GM12865 (cell line): ENCODE results near the gene SLC2A5.
A peak's percentile ranks its signal among the peaks of the same experiment; 100 is the strongest.

Experiments used
- DNase-seq: peaks from one replicate; pipeline ENCODE4 v3.0.0; 2010; ENCODE audit warnings: low read depth
- H3K4me3 ChIP-seq: 2 replicates; pipeline ENCODE4 v1.5.1; 2011; ENCODE audit warnings: mild to moderate bottlenecking, low read depth, low read length, control low read depth
- TF ChIP-seq, protein P1 (sequence below): IDR thresholded peaks from 2 replicates; pipeline ENCODE4 v1.5.1; 2011; ENCODE audit warnings: low read length, control low read depth, low read depth, inconsistent platforms; ENCODE audit not compliant: insufficient read depth; ENCODE audit errors: missing control alignments

SLC2A5 gene, protein sequence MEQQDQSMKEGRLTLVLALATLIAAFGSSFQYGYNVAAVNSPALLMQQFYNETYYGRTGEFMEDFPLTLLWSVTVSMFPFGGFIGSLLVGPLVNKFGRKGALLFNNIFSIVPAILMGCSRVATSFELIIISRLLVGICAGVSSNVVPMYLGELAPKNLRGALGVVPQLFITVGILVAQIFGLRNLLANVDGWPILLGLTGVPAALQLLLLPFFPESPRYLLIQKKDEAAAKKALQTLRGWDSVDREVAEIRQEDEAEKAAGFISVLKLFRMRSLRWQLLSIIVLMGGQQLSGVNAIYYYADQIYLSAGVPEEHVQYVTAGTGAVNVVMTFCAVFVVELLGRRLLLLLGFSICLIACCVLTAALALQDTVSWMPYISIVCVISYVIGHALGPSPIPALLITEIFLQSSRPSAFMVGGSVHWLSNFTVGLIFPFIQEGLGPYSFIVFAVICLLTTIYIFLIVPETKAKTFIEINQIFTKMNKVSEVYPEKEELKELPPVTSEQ

DNA sequence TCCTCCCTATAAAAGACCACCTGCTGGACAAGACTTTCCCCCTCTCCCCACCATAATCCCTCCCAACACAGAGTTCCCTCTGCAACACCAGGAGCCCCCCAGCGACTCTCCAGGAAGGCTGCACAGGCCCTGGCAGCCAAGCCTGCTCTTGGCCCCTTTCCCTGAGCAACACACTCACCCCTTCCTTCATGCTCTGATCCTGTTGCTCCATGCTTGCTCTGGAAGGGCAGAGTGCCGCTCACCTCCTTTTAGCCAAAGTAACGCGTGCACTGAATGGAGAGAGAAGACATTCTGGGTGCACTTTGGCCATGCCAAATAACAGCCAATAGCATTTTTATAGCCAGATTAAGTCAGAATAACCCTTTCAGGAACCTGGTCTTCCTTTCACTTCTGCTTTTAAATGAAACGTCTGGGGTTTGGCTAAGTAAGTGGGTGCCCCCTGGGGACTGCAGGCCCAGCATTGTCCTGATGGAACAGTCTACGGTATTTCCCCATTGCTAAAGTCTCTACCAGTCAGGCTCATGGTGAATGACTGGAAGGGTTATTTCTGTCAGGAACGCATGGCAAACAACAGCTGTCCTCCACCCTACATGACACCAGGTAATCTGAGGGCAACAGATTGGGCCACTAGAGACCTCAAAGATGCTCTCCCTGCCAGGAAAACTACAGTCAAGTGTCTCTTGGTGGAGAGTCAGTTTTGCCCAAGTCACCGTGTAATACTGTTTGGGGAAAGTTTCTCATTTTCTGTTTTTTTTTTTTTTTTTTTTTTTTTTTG lies at the start of gene SLC2A5:
TSS of gene SLC2A5 (minus strand) at position 310 of the 775 bp plus-strand sequence. CDS start at position 211, 99 bp downstream.
- DNase-seq, result peak; percentile 96
- TF ChIP-seq, protein P1, sequence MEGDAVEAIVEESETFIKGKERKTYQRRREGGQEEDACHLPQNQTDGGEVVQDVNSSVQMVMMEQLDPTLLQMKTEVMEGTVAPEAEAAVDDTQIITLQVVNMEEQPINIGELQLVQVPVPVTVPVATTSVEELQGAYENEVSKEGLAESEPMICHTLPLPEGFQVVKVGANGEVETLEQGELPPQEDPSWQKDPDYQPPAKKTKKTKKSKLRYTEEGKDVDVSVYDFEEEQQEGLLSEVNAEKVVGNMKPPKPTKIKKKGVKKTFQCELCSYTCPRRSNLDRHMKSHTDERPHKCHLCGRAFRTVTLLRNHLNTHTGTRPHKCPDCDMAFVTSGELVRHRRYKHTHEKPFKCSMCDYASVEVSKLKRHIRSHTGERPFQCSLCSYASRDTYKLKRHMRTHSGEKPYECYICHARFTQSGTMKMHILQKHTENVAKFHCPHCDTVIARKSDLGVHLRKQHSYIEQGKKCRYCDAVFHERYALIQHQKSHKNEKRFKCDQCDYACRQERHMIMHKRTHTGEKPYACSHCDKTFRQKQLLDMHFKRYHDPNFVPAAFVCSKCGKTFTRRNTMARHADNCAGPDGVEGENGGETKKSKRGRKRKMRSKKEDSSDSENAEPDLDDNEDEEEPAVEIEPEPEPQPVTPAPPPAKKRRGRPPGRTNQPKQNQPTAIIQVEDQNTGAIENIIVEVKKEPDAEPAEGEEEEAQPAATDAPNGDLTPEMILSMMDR, result no peak
- peak within 1 kb of the TSS; percentile 75 for H3K4me3 ChIP-seq

DNA sequence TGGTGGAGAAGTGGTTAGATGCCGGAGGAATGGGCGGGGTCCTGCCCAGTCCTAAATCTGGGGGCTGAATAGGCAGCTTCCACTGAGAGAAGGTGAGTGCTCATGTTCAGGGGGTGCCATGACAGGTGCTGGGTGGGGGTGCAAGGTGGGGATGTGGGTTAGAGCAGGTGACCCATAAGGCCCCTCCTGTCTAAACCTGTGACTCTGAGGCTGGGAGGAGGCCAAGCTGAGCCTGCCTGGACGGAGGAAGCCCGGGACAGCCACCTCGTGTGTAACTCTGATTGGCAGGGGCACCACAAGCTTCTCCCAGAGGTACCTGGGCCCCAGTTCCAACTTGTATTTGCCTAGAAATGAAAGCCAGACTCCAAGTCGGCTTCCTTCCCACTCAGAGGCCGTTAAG lies 48.8 kb upstream of the SLC2A5 start:
- TF ChIP-seq, protein P1, result no peak
- H3K4me3 ChIP-seq, result no peak overlapping the region
- no peak for DNase-seq

DNA sequence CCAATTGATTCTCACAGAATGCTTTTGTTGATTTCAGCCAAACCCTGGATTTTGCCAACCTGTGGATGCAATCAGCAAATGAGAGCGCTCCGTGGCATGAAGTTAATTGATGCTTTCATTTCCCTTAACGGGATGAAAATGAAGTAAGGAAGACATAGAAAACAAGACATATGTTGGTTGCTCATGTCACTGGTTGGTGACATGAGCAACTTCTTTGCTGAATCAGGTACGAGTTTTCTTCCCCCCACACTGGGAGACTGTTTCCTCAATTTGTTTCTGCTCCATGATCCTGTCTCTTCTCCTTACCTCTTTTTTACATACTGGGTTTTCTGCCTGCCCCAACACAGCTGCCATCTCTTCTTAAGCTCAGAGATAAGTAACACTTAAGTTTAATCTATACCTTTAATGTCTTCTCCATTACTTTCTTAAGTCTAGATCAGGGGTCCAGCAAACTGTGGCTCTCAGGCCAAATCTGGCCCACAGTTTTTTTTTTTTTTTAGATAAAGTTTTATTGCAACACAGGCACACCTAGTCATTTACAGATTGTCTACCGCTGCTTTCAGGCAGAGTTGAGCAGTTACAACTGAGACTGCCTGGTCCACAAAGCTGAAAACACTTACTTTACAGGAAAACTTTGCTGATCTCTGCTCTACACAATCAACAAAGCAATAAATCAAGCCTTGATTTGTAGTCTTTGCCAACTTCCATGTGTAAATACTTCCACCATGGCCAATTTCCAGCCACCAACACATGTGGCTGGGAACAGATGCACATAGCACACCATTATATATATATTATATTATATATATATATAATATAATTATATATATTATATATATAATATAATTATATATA lies 46.1 kb upstream of the SLC2A5 start:
- H3K4me3 ChIP-seq, result no peak overlapping the region
- peak; percentile 49 for DNase-seq
- TF ChIP-seq, protein P1, result no peak

DNA sequence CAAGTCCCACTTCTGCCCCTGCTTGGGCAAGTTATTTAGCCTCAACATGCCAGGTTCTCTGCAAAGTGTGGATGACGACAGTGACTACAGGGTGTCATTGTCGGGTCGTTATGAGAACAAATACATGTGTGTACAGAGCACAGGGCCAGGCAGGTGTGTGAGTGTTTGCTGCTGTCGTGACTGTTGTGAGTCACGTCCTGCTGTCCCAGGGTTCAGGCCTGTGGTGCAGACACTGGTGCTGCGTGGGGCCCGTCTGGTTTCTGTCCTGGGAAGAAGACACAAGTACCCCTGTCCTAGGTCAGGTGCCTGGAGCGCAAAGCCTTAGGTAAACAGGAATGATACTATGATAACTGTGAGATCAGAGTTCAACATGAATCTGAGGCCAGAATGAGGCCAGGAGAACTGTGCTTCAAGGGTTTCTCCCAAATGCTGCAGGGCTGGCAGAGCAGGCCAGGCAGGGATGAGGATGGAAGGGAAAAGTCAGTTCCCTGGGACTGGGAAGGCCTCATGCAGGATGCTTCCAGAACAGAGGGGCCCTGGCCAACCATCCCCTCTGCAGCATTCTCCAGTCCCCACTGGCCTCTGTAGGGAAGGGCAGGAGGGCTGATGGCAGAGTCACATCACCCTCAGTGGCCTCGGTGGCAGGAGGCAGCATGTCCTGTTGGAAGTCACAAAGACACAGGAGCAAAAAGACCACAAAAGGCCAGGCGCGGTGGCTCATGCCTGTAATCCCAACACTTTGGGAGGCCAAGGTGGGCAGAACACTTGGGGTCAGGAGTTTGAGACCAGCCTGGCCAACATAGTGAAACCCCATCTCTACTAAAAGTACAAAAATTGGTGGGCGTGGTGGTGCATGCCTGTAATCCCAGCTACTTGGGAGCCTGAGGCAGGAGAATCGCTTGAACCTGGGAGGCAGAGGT lies 43.8 kb upstream of the SLC2A5 start:
- no peak overlapping the region for H3K4me3 ChIP-seq
- TF ChIP-seq, protein P1, result no peak
- DNase-seq, result no peak

DNA sequence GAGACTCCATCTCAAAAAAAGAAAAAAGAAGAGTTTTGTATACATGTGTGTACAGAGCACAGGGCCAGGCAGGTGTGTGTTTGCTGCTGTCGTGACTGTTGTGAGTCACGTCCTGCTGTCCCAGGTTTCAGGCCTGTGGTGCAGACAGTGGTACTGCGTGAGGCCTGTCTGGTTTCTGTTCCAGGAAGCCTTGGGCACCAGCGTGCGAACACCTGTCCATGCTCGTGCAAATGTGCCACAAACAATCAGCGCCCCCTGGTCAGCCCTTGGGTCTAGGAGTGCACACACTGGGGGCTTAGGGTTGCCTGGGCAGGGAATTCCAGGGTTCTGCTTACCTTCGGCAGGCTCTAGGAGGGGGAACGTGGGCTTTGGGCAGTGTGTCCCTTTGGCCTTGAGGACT lies 42.5 kb upstream of the SLC2A5 start:
- TF ChIP-seq, protein P1, result no peak
- peak; percentile 88 for DNase-seq
- H3K4me3 ChIP-seq, result no peak overlapping the region

DNA sequence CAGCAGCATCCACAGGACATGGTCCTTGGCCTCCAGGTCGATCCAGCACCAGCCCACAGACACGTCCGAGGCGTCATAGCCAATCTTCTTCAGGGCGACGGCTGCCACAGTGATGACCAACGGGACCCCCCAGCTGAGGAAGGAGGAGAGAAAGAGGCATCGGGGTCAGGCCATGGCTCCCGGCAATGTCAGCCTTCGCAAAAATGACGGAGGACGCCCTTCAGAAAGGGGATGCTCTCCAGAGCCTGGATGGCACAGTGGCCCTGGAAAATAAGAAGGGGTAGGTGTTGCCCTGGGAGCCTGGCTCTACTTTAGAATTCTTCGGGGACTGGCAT lies 41.9 kb upstream of the SLC2A5 start:
- TF ChIP-seq, protein P1, result no peak
- DNase-seq, result no peak
- H3K4me3 ChIP-seq, result no peak overlapping the region
